Measurements from ENCODE around the gene RYR2.

RYR2 gene

DNA sequence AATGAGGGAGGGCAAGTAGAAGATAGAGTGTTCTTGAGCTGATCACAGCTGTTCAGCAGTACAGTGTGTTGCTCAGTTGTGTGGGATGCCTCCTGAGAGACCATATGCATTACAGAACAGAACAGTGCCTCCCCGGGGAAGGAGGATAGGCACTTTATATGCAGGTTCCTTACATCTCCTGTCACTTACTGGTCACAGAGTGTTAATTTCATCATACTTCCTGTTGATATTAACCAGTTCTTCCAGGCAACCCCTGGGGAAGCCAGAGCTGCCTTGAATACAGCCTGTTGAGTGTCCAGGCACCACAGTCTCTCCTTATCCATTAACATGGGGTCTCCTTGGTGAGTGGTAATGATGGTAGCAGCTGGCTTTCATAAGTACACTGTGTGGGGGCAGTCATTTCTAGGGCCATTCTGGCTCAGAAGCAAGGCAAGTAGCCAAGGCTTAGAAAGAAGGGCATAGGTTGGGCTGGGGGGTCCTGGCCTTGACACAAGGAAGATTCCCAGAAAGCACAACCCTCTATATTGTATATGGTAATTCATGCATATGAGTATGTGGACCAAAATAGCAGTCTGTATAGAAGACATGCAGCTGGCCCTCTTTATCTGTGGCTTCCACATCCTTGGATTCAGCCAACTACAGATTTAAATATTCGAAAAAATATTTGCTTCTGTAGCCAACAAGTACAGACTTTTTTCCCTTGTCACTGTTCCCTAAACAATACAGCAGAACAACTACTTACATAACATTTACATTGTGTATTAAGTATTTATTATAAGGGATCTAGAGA lies 706.4 kb downstream of the RYR2 start:
- no peaks in the 10 kb centered on the region for H3K9me3 ChIP-seq (ENCODE audit: control insufficient read depth, low read length)
- H2AFZ ChIP-seq = no peak overlapping the region
- no peak overlapping the region for H3K4me3 ChIP-seq (ENCODE audit: low read depth, low read length)
- TF ChIP-seq, protein P1, sequence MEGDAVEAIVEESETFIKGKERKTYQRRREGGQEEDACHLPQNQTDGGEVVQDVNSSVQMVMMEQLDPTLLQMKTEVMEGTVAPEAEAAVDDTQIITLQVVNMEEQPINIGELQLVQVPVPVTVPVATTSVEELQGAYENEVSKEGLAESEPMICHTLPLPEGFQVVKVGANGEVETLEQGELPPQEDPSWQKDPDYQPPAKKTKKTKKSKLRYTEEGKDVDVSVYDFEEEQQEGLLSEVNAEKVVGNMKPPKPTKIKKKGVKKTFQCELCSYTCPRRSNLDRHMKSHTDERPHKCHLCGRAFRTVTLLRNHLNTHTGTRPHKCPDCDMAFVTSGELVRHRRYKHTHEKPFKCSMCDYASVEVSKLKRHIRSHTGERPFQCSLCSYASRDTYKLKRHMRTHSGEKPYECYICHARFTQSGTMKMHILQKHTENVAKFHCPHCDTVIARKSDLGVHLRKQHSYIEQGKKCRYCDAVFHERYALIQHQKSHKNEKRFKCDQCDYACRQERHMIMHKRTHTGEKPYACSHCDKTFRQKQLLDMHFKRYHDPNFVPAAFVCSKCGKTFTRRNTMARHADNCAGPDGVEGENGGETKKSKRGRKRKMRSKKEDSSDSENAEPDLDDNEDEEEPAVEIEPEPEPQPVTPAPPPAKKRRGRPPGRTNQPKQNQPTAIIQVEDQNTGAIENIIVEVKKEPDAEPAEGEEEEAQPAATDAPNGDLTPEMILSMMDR (IDR thresholded peaks at IDR 0.05) = no peak
- no peaks in the 10 kb centered on the region for H3K4me1 ChIP-seq
- H3K79me2 ChIP-seq = no peaks in the 10 kb centered on the region
- no peaks in the 10 kb centered on the region for H3K27me3 ChIP-seq (ENCODE audit: control insufficient read depth, insufficient read depth, low read length)
- H3K27ac ChIP-seq = no peak overlapping the region
- H3K9ac ChIP-seq = no peak overlapping the region
- no peak overlapping the region for H3K4me2 ChIP-seq (ENCODE audit: low read length)
- no peaks in the 10 kb centered on the region for H3K36me3 ChIP-seq (ENCODE audit: control insufficient read depth, insufficient read depth, low read length)

DNA sequence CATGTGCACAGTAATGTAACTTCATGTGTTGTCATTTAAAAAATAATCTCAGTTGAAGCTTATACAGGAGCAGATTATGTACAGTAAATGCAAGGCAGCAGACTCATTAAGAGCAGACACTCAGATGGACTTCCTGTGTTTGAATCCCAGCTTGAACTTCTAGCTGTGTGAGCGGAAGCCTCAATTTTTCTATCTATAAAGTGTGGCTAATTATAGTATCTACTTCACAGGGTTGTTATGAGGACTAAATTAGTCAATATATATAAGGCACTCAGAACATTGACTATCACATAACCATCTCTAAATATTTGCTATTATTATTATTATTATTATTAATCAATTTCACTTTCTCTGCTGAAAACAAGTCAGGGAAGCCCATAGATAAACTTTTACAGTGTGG lies 707.1 kb downstream of the RYR2 start:
- Histone ChIP-seq H3K27me3 (ENCODE audit: control insufficient read depth, insufficient read depth, low read length) (no peaks in the 10 kb centered on the region), H3K9ac (no peak overlapping the region), H2AFZ (no peak overlapping the region), H3K36me3 (ENCODE audit: control insufficient read depth, insufficient read depth, low read length) (no peaks in the 10 kb centered on the region), H3K79me2 (no peaks in the 10 kb centered on the region), H3K4me1 (no peaks in the 10 kb centered on the region), H3K27ac (no peak overlapping the region), H3K9me3 (ENCODE audit: control insufficient read depth, low read length) (no peaks in the 10 kb centered on the region), H3K4me3 (ENCODE audit: low read depth, low read length) (no peak overlapping the region), H3K4me2 (ENCODE audit: low read length) (no peak overlapping the region)
- TF ChIP-seq, protein P1 (IDR thresholded peaks at IDR 0.05) = no peak

DNA sequence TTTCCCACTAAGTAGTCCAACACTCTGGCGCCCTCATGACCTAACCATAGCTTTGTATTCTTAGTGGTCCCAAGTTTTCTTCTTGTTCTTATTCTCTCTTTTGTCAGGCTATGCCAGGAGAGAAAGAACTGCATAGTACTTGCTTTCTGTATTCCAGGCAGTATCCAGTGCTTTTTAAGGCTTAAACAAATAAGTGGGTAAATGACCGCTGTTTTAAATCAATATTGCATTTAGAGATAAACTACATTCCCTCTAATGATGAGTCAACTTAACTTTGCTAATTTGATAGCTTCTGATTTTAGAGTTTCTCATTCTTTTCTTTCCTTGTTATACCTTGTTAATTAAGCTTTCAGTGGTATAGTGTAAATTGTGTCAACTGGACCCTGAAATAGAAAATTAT lies 709.1 kb downstream of the RYR2 start:
- Histone ChIP-seq H2AFZ (no peak overlapping the region), H3K36me3 (ENCODE audit: control insufficient read depth, insufficient read depth, low read length) (no peaks in the 10 kb centered on the region), H3K4me3 (ENCODE audit: low read depth, low read length) (no peak overlapping the region), H3K9ac (no peak overlapping the region), H3K79me2 (no peaks in the 10 kb centered on the region), H3K4me1 (no peaks in the 10 kb centered on the region), H3K4me2 (ENCODE audit: low read length) (no peak overlapping the region), H3K27me3 (ENCODE audit: control insufficient read depth, insufficient read depth, low read length) (no peaks in the 10 kb centered on the region), H3K27ac (no peak overlapping the region), H3K9me3 (ENCODE audit: control insufficient read depth, low read length) (no peaks in the 10 kb centered on the region)
- TF ChIP-seq, protein P1 (IDR thresholded peaks at IDR 0.05) = no peak

DNA sequence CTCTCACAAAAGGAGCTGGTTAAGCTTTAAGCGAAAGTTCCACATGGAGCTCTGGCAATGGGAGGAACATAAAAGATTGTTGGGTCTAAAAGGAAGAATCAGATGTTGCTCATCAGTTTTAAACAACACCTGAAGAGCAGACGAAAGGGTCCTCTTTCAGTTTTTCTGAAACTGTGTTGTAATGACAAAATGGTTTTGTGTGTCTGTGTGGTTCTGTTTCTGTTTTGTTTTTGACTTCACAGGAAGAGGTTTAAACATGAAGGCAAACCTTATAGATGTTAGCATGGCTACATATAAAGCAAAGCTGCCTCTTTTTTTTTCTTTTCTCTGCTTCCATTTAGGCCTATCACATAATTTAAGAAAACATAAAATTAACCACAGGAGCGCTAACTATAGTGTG lies 712.6 kb downstream of the RYR2 start:
- Histone ChIP-seq H3K27me3 (ENCODE audit: control insufficient read depth, insufficient read depth, low read length) (no peaks in the 10 kb centered on the region), H3K4me3 (ENCODE audit: low read depth, low read length) (no peak overlapping the region), H3K9me3 (ENCODE audit: control insufficient read depth, low read length) (no peaks in the 10 kb centered on the region), H3K27ac (no peak overlapping the region), H3K4me1 (no peaks in the 10 kb centered on the region), H2AFZ (no peak overlapping the region), H3K4me2 (ENCODE audit: low read length) (no peak overlapping the region), H3K36me3 (ENCODE audit: control insufficient read depth, insufficient read depth, low read length) (no peaks in the 10 kb centered on the region), H3K9ac (no peak overlapping the region), H3K79me2 (no peaks in the 10 kb centered on the region)
- TF ChIP-seq, protein P1 (IDR thresholded peaks at IDR 0.05) = no peak
